BLaER1 (cell line): ENCODE data around the gene CCDC171.
"Not testable (repeated sequence)": the region's sequence is repeated elsewhere in the genome, so short reads cannot be mapped to it uniquely, and the experiment has no call there.

Source experiments
- H3K27ac ChIP-seq: shearing (Covaris generic); formaldehyde crosslinking; 2 replicates; pipeline ENCODE4 v1.8.1; 2022
- H3K27me3 ChIP-seq: shearing (Covaris generic); formaldehyde crosslinking; 2 replicates; pipeline ENCODE4 v1.8.1; 2022
- H3K36me3 ChIP-seq: shearing (Covaris generic); formaldehyde crosslinking; 2 replicates; pipeline ENCODE4 v1.8.1; 2022
- H3K4me1 ChIP-seq: shearing (Covaris generic); formaldehyde crosslinking; 2 replicates; pipeline ENCODE4 v1.8.1; 2022
- H3K4me2 ChIP-seq: shearing (Covaris generic); formaldehyde crosslinking; 2 replicates; pipeline ENCODE4 v1.8.1; 2022
- H3K4me3 ChIP-seq: shearing (Covaris generic); formaldehyde crosslinking; 2 replicates; pipeline ENCODE4 v1.8.1; 2022
- H3K9ac ChIP-seq: shearing (Covaris generic); formaldehyde crosslinking; 2 replicates; pipeline ENCODE4 v1.8.1; 2022
- H3K9me3 ChIP-seq: shearing (Covaris generic); formaldehyde crosslinking; 2 replicates; pipeline ENCODE4 v1.8.1; 2022
- H4K20me1 ChIP-seq: shearing (Covaris generic); formaldehyde crosslinking; 2 replicates; pipeline ENCODE4 v1.8.1; 2022
- Cebpa-rat ChIP-seq: shearing (Covaris generic); IDR thresholded peaks from 2 replicates; pipeline ENCODE4 v1.8.1; 2022

Gene CCDC171

DNA sequence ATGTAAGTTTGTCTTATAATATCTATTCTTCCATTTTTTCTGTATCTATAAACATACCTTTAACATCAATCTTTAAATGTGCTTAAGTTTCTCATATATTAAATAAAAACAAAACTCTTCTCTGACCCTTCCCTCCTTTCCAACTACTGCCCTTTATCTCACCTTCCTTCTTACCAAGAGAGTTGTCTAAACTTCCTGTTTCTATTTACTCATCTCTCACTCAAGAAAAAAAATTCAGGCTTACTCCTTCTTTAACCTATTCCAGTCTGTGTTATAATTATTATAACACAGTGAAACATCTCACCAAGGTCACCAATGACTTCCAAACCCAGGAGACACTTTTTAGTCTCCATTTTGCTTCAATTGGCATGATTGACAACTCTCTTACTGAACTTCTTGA is 140.9 kb downstream of the CCDC171 start:
- no peak overlapping the region for H3K4me3 ChIP-seq
- H4K20me1 ChIP-seq: no peaks in the 10 kb centered on the region
- no peak overlapping the region for H3K27ac ChIP-seq
- no peaks in the 10 kb centered on the region for H3K36me3 ChIP-seq
- no peaks in the 10 kb centered on the region for H3K4me1 ChIP-seq
- H3K9me3 ChIP-seq: no peaks in the 10 kb centered on the region
- no peak overlapping the region for H3K9ac ChIP-seq
- no peaks in the 10 kb centered on the region for H3K27me3 ChIP-seq
- no peak overlapping the region for H3K4me2 ChIP-seq
- TF ChIP-seq Cebpa-rat: no peak

DNA sequence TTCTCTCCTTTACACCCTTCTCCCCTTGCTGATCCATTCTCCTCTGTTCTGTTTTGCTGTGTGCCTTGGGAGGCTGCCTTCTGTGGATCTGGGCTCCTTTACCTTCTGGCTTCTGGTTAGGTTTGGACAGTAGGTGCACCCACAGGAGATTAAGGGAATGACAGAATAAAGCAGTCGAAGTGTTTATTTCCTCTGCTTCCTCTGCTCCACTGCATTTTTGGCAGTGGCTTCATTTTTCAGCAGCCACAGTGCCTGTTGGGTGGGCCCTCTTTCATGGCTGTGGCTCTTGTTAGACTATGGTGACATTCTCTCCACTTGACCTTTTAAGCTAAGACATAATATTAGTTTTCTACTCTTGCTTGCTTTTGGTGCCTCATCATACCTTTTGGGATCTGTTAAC is 144.1 kb downstream of the CCDC171 start:
- Histone ChIP-seq H3K27ac (no peak overlapping the region), H4K20me1 (no peaks in the 10 kb centered on the region), H3K9ac (no peak overlapping the region), H3K27me3 (no peaks in the 10 kb centered on the region), H3K4me1 (no peaks in the 10 kb centered on the region), H3K4me3 (no peak overlapping the region), H3K36me3 (no peaks in the 10 kb centered on the region), H3K9me3 (peaks cover 8% of the 10 kb centered on the region; the same call in 1 of the 2 replicates), H3K4me2 (no peak overlapping the region)
- no peak for TF ChIP-seq Cebpa-rat

DNA sequence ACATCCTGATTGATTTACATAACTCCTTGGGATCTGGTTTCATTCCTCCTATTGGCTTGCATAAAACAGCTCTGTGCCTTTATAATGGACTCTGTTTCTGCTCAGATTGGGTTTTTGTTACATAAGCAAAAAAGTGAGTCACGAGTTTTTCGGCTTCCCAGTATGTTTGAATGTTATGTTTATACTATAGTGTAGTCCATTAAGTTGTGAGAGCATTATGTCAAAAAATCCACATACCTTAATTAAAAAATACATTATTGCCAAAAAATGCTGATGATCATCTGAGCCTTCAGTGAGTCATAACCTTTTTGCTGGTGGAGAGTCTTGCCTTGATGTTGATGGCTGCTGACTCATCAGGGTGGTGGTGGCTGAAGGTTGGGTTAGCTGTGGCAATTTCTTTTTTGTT is 144.6 kb downstream of the CCDC171 start:
- H3K27me3 ChIP-seq: no peaks in the 10 kb centered on the region
- H3K36me3 ChIP-seq: no peaks in the 10 kb centered on the region
- no peak overlapping the region for H3K4me3 ChIP-seq
- no peak overlapping the region for H3K27ac ChIP-seq
- no peaks in the 10 kb centered on the region for H3K4me1 ChIP-seq
- H4K20me1 ChIP-seq: no peaks in the 10 kb centered on the region
- no peak overlapping the region for H3K4me2 ChIP-seq
- H3K9ac ChIP-seq: no peak overlapping the region
- H3K9me3 ChIP-seq: peaks cover 8% of the 10 kb centered on the region; the same call in 1 of the 2 replicates
- TF ChIP-seq Cebpa-rat: no peak

DNA sequence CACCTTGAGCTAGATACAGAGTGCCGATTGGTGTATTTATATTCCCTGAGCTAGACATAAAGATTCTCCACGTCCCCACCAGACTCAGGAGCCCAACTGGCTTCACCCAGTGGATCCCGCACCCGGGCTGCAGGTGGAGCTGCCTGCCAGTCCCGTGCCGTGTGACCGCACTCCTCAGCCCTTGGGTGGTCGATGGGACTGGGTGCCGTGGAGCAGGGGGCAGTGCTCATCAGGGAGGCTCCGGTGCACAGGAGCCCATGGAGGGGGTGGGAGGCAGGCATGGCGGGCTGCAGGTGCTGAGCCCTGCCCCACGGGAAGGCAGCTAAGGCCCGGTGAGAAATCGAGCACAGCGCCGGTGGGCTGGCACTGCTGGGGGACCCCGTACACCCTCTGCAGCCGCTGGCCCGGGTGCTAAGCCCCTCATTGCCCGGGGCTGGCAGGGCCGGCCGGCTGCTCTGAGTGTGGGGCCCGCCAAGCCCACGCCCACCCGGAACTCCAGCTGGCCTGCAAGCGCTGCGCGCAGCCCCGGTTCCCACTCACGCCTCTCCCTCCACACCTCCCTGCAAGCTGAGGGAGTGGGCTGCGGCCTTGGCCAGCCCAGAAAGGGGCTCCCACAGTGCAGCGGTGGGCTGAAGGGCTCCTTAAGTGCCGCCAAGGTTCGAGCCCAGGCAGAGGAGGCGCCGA is 147.2 kb downstream of the CCDC171 start:
- not testable (repeated sequence) for H3K27ac ChIP-seq, H3K4me3 ChIP-seq, H3K4me1 ChIP-seq, H3K9me3 ChIP-seq, H3K27me3 ChIP-seq, H3K4me2 ChIP-seq, H3K9ac ChIP-seq, H4K20me1 ChIP-seq, H3K36me3 ChIP-seq

DNA sequence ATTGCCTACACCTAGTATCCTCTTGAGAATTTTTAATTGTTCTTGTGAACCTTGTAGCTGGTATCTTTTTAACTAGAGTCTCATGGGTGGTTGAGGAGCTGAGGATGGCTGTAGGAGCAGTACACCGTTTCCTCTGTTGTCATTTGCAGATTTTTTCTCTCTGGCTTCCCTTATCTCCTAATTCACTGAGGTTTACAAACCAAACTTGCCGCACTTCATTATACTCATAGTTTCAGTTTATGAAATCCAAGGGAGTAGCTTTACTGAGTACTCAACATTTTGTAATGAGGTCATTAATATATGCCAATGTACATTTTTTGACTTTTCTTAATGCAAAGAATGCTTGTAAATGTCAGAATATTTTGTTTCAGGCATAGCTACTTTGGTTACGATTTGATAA is 154.2 kb downstream of the CCDC171 start:
- Histone ChIP-seq H3K9me3 (no peaks in the 10 kb centered on the region), H3K4me1 (peaks cover 4% of the 10 kb centered on the region; the same call in 1 of the 2 replicates), H4K20me1 (no peaks in the 10 kb centered on the region), H3K9ac (no peak overlapping the region), H3K27ac (no peak overlapping the region), H3K36me3 (no peaks in the 10 kb centered on the region), H3K27me3 (no peaks in the 10 kb centered on the region), H3K4me2 (no peak overlapping the region), H3K4me3 (no peak overlapping the region)
- no peak for TF ChIP-seq Cebpa-rat

DNA sequence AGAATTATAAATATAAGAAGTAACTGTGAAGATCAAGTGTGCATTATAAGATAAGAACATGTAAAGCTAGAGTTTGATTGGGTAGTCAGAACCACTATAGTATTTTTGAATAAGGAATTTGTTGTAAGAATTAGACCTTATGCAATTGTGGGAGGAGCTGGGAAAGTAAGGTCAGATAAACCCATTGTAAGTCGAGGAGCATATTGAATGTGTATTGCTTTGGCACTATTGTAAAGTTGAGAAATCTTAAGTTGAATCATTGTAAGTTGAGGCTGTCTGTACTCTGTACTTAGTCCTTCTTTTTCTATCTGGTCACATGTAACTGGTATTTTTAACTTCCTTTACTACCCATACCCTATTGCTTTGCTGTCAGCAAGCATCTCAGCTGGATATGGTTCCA is 158.7 kb downstream of the CCDC171 start:
- TF ChIP-seq Cebpa-rat: no peak
- no peak overlapping the region for H3K4me3 ChIP-seq
- H3K4me1 ChIP-seq: no peaks in the 10 kb centered on the region
- no peaks in the 10 kb centered on the region for H3K9me3 ChIP-seq
- H3K27me3 ChIP-seq: no peaks in the 10 kb centered on the region
- no peak overlapping the region for H3K9ac ChIP-seq
- no peak overlapping the region for H3K4me2 ChIP-seq
- no peak overlapping the region for H3K27ac ChIP-seq
- H3K36me3 ChIP-seq: no peaks in the 10 kb centered on the region
- H4K20me1 ChIP-seq: no peaks in the 10 kb centered on the region

DNA sequence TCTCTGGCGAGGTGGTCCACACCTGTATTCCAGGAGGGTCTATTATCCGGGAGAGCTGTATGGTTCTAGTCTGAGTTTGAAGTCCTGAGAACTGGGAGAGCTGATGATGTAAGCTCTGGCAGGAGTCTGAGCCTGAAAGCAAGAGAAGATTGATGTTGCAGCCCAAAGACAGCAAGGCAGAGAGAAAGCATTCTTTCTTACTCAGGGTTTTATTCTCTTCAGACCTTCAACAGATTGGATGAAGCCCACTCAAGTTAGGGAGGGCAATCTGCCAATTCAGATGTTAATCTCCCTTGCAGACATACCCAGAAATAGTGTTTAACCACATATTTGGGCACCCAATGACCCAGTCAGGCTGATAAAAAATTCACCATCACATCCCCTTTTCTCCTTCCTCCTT is 159.1 kb downstream of the CCDC171 start:
- Histone ChIP-seq H3K36me3 (no peaks in the 10 kb centered on the region), H4K20me1 (no peaks in the 10 kb centered on the region), H3K4me1 (no peaks in the 10 kb centered on the region), H3K9ac (no peak overlapping the region), H3K4me3 (no peak overlapping the region), H3K27ac (no peak overlapping the region), H3K9me3 (no peaks in the 10 kb centered on the region), H3K4me2 (no peak overlapping the region), H3K27me3 (no peaks in the 10 kb centered on the region)
- no peak for TF ChIP-seq Cebpa-rat

DNA sequence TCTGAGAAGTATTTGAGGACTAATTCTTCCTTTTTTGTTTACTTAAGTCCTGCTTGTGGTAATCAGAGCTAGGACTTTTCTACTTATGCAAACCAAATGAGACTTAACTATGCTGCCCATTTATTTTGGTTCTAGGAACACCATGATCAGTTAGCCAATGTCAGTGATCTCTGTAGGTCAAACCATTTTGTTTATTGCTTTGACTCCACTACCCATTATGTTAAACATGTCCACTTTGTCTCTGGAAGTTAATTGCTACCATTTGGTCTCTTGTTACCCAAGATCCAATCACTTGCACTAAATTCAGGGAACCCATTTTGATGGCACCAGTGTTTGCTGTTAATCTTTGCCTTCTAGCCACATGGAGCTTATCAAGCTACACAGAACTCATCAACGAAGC is 161.9 kb downstream of the CCDC171 start:
- H3K4me3 ChIP-seq: no peak overlapping the region
- no peak overlapping the region for H3K27ac ChIP-seq
- H3K9ac ChIP-seq: no peak overlapping the region
- no peaks in the 10 kb centered on the region for H4K20me1 ChIP-seq
- no peaks in the 10 kb centered on the region for H3K9me3 ChIP-seq
- no peak overlapping the region for H3K4me2 ChIP-seq
- no peaks in the 10 kb centered on the region for H3K4me1 ChIP-seq
- no peaks in the 10 kb centered on the region for H3K27me3 ChIP-seq
- no peak for TF ChIP-seq Cebpa-rat
- H3K36me3 ChIP-seq: no peaks in the 10 kb centered on the region

DNA sequence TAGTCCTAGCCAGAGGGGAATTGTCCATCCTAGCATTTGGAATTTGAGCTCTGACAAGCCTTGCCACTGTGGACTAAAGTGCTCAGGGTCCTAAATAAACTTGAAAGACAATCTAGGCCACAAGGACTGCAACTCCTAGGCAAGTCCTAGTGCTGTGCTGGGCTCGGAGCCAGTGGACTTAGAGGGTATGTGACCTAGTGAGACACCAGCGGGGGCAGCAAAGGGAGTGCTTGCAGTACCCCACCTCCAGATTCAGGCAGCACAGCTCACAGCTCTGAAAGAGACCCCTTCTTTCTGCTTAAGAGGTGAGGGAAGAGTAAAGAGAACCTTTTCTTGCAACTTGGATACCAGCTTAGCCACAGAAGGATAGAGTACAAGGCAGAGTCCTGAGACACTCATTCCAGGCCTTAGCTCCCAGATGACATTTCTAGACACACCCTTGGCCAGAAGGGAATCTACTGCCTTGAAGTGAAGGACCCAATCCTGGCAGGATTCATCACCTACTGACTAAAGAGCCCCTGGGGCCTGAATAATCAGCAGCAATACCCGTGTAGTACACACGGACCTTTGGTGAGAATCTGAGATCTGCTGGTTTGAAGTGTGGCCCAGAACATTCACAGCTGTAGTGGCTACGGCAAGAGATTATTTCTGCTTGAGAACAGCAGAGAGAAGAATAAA is 164.6 kb downstream of the CCDC171 start:
- H3K27ac ChIP-seq: no peak overlapping the region
- no peak overlapping the region for H3K4me2 ChIP-seq
- no peak for TF ChIP-seq Cebpa-rat

DNA sequence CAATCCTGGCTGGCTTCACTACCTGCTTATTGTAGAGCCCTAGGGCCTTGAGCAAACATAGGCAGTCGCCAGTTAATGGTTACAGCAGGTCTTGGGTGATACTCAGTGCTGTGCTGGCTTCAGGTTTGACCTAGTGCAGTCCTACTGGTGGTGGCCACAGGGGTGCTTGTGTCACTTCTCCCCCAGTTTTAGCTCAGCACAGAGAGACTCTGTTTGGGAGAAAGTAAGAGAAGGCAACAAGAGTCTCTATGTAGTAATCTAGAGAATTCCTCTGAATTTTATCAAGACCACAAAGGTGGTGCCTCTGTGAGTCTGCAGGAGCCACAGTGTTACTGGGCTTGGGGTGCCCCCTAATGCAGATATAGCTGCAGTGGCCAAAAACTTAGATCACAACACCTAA is 165.6 kb downstream of the CCDC171 start:
- no peak for TF ChIP-seq Cebpa-rat
- Histone ChIP-seq H3K4me3 (no peak overlapping the region), H3K27ac (no peak overlapping the region), H3K9me3 (no peaks in the 10 kb centered on the region), H3K4me1 (no peaks in the 10 kb centered on the region), H4K20me1 (no peaks in the 10 kb centered on the region), H3K4me2 (no peak overlapping the region), H3K36me3 (no peaks in the 10 kb centered on the region), H3K9ac (no peak overlapping the region), H3K27me3 (no peaks in the 10 kb centered on the region)

More for the DNA sequence above, 164.6 kb downstream of the CCDC171 start:
- Histone ChIP-seq H3K9me3 (no peaks in the 10 kb centered on the region), H3K36me3 (no peaks in the 10 kb centered on the region), H3K27me3 (no peaks in the 10 kb centered on the region), H3K9ac (no peak overlapping the region), H3K4me3 (no peak overlapping the region), H3K4me1 (no peaks in the 10 kb centered on the region), H4K20me1 (no peaks in the 10 kb centered on the region)
